Right ventricle myocardium superior (tissue), 1 donor: ENCODE results near the gene PBX3. TPM values are rescaled to one million over a fixed set of nuclear protein-coding genes. Genes with fewer than 3 reads are reported as not detected.

Experiments used
- total RNA-seq: library from RNA; stranded (reverse); fragmentation: NEBNext Ultra II Directional; extraction: Animal tissue kit (Norgen Biotek cat#: 25700); gene quantifications from one replicate; pipeline ENCODE4 v1.2.1, GENCODE V29; 2021
- donor health status: DM: no; HTN: yes; CAD: no; lungs with severe emphysema.

Gene PBX3
- total RNA-seq, 1 donor from 2014 or later, result 54.1 TPM

Other genes starting within 250 kb of the PBX3 start
- gene MAPKAP1, start 40.2 kb upstream of the PBX3 start, total RNA-seq, result 122 TPM